MV-4-11 (cell line): Measurements from ENCODE around the gene UBE2I.
A peak's percentile ranks its signal among the peaks of the same experiment; 100 is the strongest.
"Not testable (repeated sequence)": the region's sequence is repeated elsewhere in the genome, so short reads cannot be mapped to it uniquely, and the experiment has no call there.

Source experiments
- DNase-seq: peaks from one replicate; lab custom pipeline; 2025; lab: John Stamatoyannopoulos, UW

UBE2I gene

GRCh38 chr16:1308977-1309885 is at the start of gene UBE2I:
Gene UBE2I (plus strand): TSS chr16:1309636. CDS start chr16:1314031, 4,395 bp downstream.
- DNase-seq: peak; percentile 94

GRCh38 chr16:1259760-1260068 is 49.7 kb upstream of the UBE2I start:
- DNase-seq: no peak

GRCh38 chr16:1260101-1260680 is 49.2 kb upstream of the UBE2I start:
- no peak for DNase-seq

GRCh38 chr16:1261131-1261892 is 48.1 kb upstream of the UBE2I start:
- DNase-seq: no peak

GRCh38 chr16:1262210-1262845 is 47.1 kb upstream of the UBE2I start:
- no peak for DNase-seq

- no peak for DNase-seq
These were observed 46.6 kb upstream of the UBE2I start for GRCh38 chr16:1262846-1263221.

GRCh38 chr16:1263591-1264344 is 45.7 kb upstream of the UBE2I start:
- DNase-seq: no peak

GRCh38 chr16:1264345-1265089 is 44.9 kb upstream of the UBE2I start:
- no peak for DNase-seq

GRCh38 chr16:1265090-1265630 is 44.3 kb upstream of the UBE2I start:
- DNase-seq: no peak

GRCh38 chr16:1265826-1266225 is 43.6 kb upstream of the UBE2I start:
- DNase-seq: no peak

GRCh38 chr16:1269418-1269817 is 40.0 kb upstream of the UBE2I start:
- DNase-seq: not testable (repeated sequence)

GRCh38 chr16:1271380-1271723 is 38.1 kb upstream of the UBE2I start:
- DNase-seq: no peak

- DNase-seq: not testable (repeated sequence)
These were observed 37.6 kb upstream of the UBE2I start for GRCh38 chr16:1271724-1272413.

- no peak for DNase-seq
These were observed 36.8 kb upstream of the UBE2I start for GRCh38 chr16:1272453-1273198.

- no peak for DNase-seq
These were observed 35.6 kb upstream of the UBE2I start for GRCh38 chr16:1273816-1274215.

- DNase-seq: no peak
These were observed 34.7 kb upstream of the UBE2I start for GRCh38 chr16:1274767-1275166.

GRCh38 chr16:1275791-1276579 is 33.5 kb upstream of the UBE2I start:
- no peak for DNase-seq

GRCh38 chr16:1276580-1276878 is 32.9 kb upstream of the UBE2I start:
- DNase-seq: no peak

GRCh38 chr16:1277151-1277598 is 32.3 kb upstream of the UBE2I start:
- DNase-seq: no peak
